HepG2 (cell line): Measurements from ENCODE around the gene SENP5. TPM values are rescaled to one million over a fixed set of nuclear protein-coding genes. Genes with fewer than 3 reads are reported as not detected.
A peak's percentile ranks its signal among the peaks of the same experiment; 100 is the strongest.

Experiments
- ATAC-seq: fragments of 200-7000 bp; cut with Tn5 transposase; 3 replicates; pipeline ENCODE4 v1.9.1; 2020; ENCODE audit warnings: mild to moderate bottlenecking, moderate library complexity
- BruUV-seq: library from RNA; stranded (reverse); fragments of 400-500 nt; replicated peaks from 2 replicates; lab custom pipeline; 2021; lab: Mats Ljungman, UMichigan
- CTCF ChIA-PET: fragments of 300-600 bp; formaldehyde crosslinking; extraction: SDS; loops from one replicate; lab custom pipeline; 2021; ENCODE audit warnings: low total read pairs, inconsistent platforms, low intra/inter-chr PET ratio; lab: Yijun Ruan, JAX
- POLR2A ChIA-PET: fragments of 350-600 bp; sonication (Branson Sonifier 250); formaldehyde crosslinking; loops from one replicate; lab custom pipeline; 2020; ENCODE audit warnings: antibody characterized with exemption, inconsistent platforms; lab: Yijun Ruan, JAX
- DNase-seq: peaks from one replicate; pipeline ENCODE4 v3.0.0-alpha.2; 2015; ENCODE audit warnings: low spot score
- FAIRE-seq: peaks from 3 replicates; lab custom pipeline; 2011; peaks lifted over from hg19 to GRCh38; lab: Jason Lieb, UNC
- H2AFZ ChIP-seq: one replicate; pipeline ENCODE4 v1.6.1; 2011; ENCODE audit warnings: low read length, inconsistent platforms
- H3K27ac ChIP-seq: fragments of 300-600 bp; 3 replicates; pipeline ENCODE4 v1.8.0; 2011; ENCODE audit warnings: mixed run types, mild to moderate bottlenecking, mixed read lengths, low read length, inconsistent platforms; ENCODE audit not compliant: insufficient read depth; ENCODE audit errors: extremely low read length
- H3K27me3 ChIP-seq, 2 experiments: fragments of 200-600 bp in 1 of 2; 2 replicates in 1 of 2; 3 replicates in 1 of 2; pipeline versions ENCODE4 v1.6.0 to v1.8.0; 2011; ENCODE audit warnings: low read length in 2 of 2, mild to moderate bottlenecking in 2 of 2, moderate library complexity in 2 of 2, inconsistent platforms in 1 of 2; ENCODE audit not compliant: insufficient read depth in 2 of 2, control insufficient read depth in 1 of 2
- H3K36me3 ChIP-seq, 2 experiments: fragments of 200-600 bp in 1 of 2; replicated peaks in 1 of 2; 2 replicates in 1 of 2; 3 replicates in 1 of 2; pipeline versions ENCODE4 v1.5.1 to v1.8.0; 2011; ENCODE audit warnings: low read length in 2 of 2, inconsistent platforms in 1 of 2; ENCODE audit not compliant: insufficient read depth in 2 of 2, control insufficient read depth in 1 of 2
- H3K4me1 ChIP-seq: 2 replicates; pipeline ENCODE4 v1.5.1; 2012; ENCODE audit warnings: low read length, inconsistent platforms; ENCODE audit not compliant: insufficient read depth
- H3K4me2 ChIP-seq: 2 replicates; pipeline ENCODE4 v1.6.0; 2011; ENCODE audit warnings: low read depth, low read length, inconsistent platforms
- H3K4me3 ChIP-seq, 3 experiments: fragments of 200-600 bp in 1 of 3; sonication (generic), shearing (Covaris generic) in 1 of 3; replicated peaks in 1 of 3; 2 replicates each; pipeline ENCODE4 v1.5.1; 2011 to 2016; ENCODE audit warnings: low read length in 3 of 3, inconsistent platforms in 2 of 3, low read depth in 2 of 3, mild to moderate bottlenecking in 2 of 3, control low read depth in 1 of 3, mixed read lengths in 1 of 3; ENCODE audit not compliant: insufficient read depth in 1 of 3
- H3K79me2 ChIP-seq: one replicate; pipeline ENCODE4 v1.6.1; 2011; ENCODE audit warnings: low read length, inconsistent platforms; ENCODE audit not compliant: insufficient read depth
- H3K9ac ChIP-seq: 2 replicates; pipeline ENCODE4 v1.6.0; 2011; ENCODE audit warnings: mild to moderate bottlenecking, low read depth, low read length, inconsistent platforms; ENCODE audit not compliant: insufficient read depth
- H3K9me3 ChIP-seq: 2 replicates; pipeline ENCODE4 v1.5.1; 2012; ENCODE audit warnings: mild to moderate bottlenecking, low read length
- H4K20me1 ChIP-seq: 2 replicates; pipeline ENCODE4 v1.6.0; 2011; ENCODE audit warnings: inconsistent platforms, mild to moderate bottlenecking, low read length, moderate library complexity; ENCODE audit not compliant: insufficient read depth
- BRCA1 ChIP-seq: sonication (generic); formaldehyde crosslinking; IDR thresholded peaks from 2 replicates; pipeline ENCODE4 v1.4.0; 2020; ENCODE audit warnings: missing genetic modification reagents
- DPF2 ChIP-seq: sonication (generic); formaldehyde crosslinking; IDR thresholded peaks from 2 replicates; pipeline ENCODE4 v1.4.0; 2020; ENCODE audit warnings: mild to moderate bottlenecking, low read depth, missing genetic modification reagents, borderline replicate concordance
- HMG20A ChIP-seq: IDR thresholded peaks from 2 replicates; pipeline ENCODE4 v1.6.1; 2016; ENCODE audit warnings: borderline replicate concordance
- POLR2G ChIP-seq: fragments of 200-400 bp; formaldehyde crosslinking; IDR thresholded peaks from 2 replicates; pipeline ENCODE4 v1.6.1; 2018; ENCODE audit warnings: mild to moderate bottlenecking, low read depth, low read length, moderate library complexity
- RBFOX2 ChIP-seq: fragments of 200-400 bp; formaldehyde crosslinking; IDR thresholded peaks from 2 replicates; pipeline ENCODE4 v1.6.1; 2017; ENCODE audit warnings: low read depth, mild to moderate bottlenecking, low read length
- SOX13 ChIP-seq, 3 experiments: fragments of 450-650 bp in 1 of 3; sonication (generic) in 1 of 3; formaldehyde crosslinking in 1 of 3; IDR thresholded peaks in 2 of 3; conservative IDR thresholded peaks in 1 of 3; 2 replicates each; pipeline versions ENCODE4 v1.5.0 to v1.6.1; 2016 to 2020; ENCODE audit warnings: antibody characterized with exemption in 1 of 3, mild to moderate bottlenecking in 1 of 3, missing compliant biosample characterization in 1 of 3, missing genetic modification reagents in 1 of 3, moderate library complexity in 1 of 3
- TBX2 ChIP-seq: sonication (generic); formaldehyde crosslinking; IDR thresholded peaks from 2 replicates; pipeline ENCODE4 v1.5.0; 2020; ENCODE audit warnings: missing genetic modification reagents, mild to moderate bottlenecking, borderline replicate concordance
- TCF7 ChIP-seq: sonication (generic); IDR thresholded peaks from 2 replicates; pipeline ENCODE4 v1.6.1; 2016; ENCODE audit warnings: antibody characterized with exemption, low read depth
- YEATS4 ChIP-seq: sonication (generic); formaldehyde crosslinking; IDR thresholded peaks from 2 replicates; pipeline ENCODE4 v1.4.0; 2020; ENCODE audit warnings: missing genetic modification reagents, borderline replicate concordance
- ZNF232 ChIP-seq: sonication (generic); formaldehyde crosslinking; IDR thresholded peaks from 2 replicates; pipeline ENCODE4 v1.4.0; 2020; ENCODE audit warnings: missing genetic modification reagents, borderline replicate concordance
- ZNF33A ChIP-seq: sonication (generic); formaldehyde crosslinking; IDR thresholded peaks from 2 replicates; pipeline ENCODE4 v1.5.1; 2020; ENCODE audit warnings: missing genetic modification reagents, mild to moderate bottlenecking, moderate library complexity, borderline replicate concordance
- WGBS: methylation state at CpG from one replicate; pipeline ENCODE4 v1.1.6; 2017; ENCODE audit warnings: low lambda C conversion rate; 5-methylcytosine and 5-hydroxymethylcytosine counted together
- in situ Hi-C: cut with HindIII; loops from 2 replicates; pipeline ENCODE4 v1.10.0; 2017; ENCODE audit warnings: low pct_unique_long_range_greater_than_20kb; ENCODE audit not compliant: extremely low pct_ligation_motif_present
- intact Hi-C: fragments of 100-400 bp; cut with micrococcal nuclease; formaldehyde crosslinking; loops from one replicate; pipeline ENCODE4 v1.10.0; 2022; ENCODE audit not compliant: unreplicated experiment
- polyA plus RNA-seq, 8 experiments: library from polyadenylated mRNA; depleted of rRNA in 3 of 8; stranded (reverse) in 7 of 8; unstranded in 1 of 8; fragments of >200 nt; fragmentation: Illumina TruSeq in 4 of 8; extraction: Trizol in 4 of 8; gene quantifications; 2 replicates each; pipeline versions ENCODE4 v1.2.1 to v1.2.3, GENCODE V29; 2011 to 2016; ENCODE audit warnings: low read depth in 4 of 8, missing spikeins in 1 of 8, mixed read lengths in 1 of 8; ENCODE audit not compliant: insufficient read depth in 1 of 8
- total RNA-seq, 5 experiments: library from RNA; depleted of rRNA; stranded (reverse); fragments of >200 nt; fragmentation: Illumina TruSeq; extraction: Trizol; gene quantifications; 2 replicates each; pipeline ENCODE4 v1.2.3, GENCODE V29; 2016; ENCODE audit warnings: low read depth in 1 of 5
- TF ChIP-seq, protein P1 (sequence below): IDR thresholded peaks from 2 replicates; pipeline ENCODE4 v1.4.0; 2020; ENCODE audit warnings: mild to moderate bottlenecking, missing genetic modification reagents

The SENP5 gene
- total and polyA plus RNA-seq, 2 of the 13 experiments (the other 11 are each of a cell fraction or from before 2014, with no cell fraction given), result 17.6 to 30.9 TPM

GRCh38 chr3:196951371-196951770 lies 83.7 kb downstream of the SENP5 start:
- Histone ChIP-seq H3K36me3 (peaks cover 0 to 3% of the 10 kb centered on the region in 2 experiments; a peak in 1 of 5 replicates), H3K4me2 (0 out of 2 replicates have a peak overlapping the region, but pooled peaks have one; percentile 9), H4K20me1 (no peaks in the 10 kb centered on the region), H3K4me1 (peaks cover 68% of the 10 kb centered on the region), H2AFZ (no peak overlapping the region), H3K27me3 (no peaks in the 10 kb centered on the region), H3K9me3 (no peaks in the 10 kb centered on the region), H3K9ac (no peak overlapping the region), H3K4me3 (no peak overlapping the region), H3K27ac (peak overlapping the region; percentile 38), H3K79me2 (no peaks in the 10 kb centered on the region)
- in situ Hi-C loops (no loop called here), intact Hi-C loops (no loop called here)
- WGBS, result 64% methylated on average over 2 of the region's 3 CpGs
- ChIA-PET CTCF (no interaction called here), POLR2A (interaction anchor here (1.6 kb wide), 1 partner anchor 9 kb away, joined by 7 read pairs; the partner anchor contains the start of gene NCBP2)
- DNase-seq (peak; percentile 56), ATAC-seq (no peak), FAIRE-seq (no peak)
- TF ChIP-seq HMG20A (CRISPR knock-in tag), result peak; percentile 47; the same call in 1 of the 2 replicates
- TF ChIP-seq TCF7, result 0 out of 2 replicates have a peak, but pooled peaks have one; percentile 12
- TF ChIP-seq BRCA1 (CRISPR knock-in tag), result no peak
- TF ChIP-seq ZNF232 (CRISPR knock-in tag), result 0 out of 2 replicates have a peak, but pooled peaks have one; percentile 31
- peak; percentile 45; the same call in 1 of the 2 replicates for TF ChIP-seq RBFOX2
- TF ChIP-seq ZNF33A (CRISPR knock-in tag), result no peak
- TF ChIP-seq TBX2 (CRISPR knock-in tag), result peak; percentile 32
- TF ChIP-seq YEATS4, result no peak
- TF ChIP-seq SOX13 (IDR thresholded peaks at IDR 0.05), result no peak
- peak in 1 of 2 experiments; percentile 38; a peak in 1 of 4 replicates for TF ChIP-seq SOX13 (CRISPR knock-in tag; conservative IDR thresholded peaks at IDR 0.05 in 1 of 2, IDR thresholded peaks at IDR 0.05 in 1 of 2)
- TF ChIP-seq, protein P1, sequence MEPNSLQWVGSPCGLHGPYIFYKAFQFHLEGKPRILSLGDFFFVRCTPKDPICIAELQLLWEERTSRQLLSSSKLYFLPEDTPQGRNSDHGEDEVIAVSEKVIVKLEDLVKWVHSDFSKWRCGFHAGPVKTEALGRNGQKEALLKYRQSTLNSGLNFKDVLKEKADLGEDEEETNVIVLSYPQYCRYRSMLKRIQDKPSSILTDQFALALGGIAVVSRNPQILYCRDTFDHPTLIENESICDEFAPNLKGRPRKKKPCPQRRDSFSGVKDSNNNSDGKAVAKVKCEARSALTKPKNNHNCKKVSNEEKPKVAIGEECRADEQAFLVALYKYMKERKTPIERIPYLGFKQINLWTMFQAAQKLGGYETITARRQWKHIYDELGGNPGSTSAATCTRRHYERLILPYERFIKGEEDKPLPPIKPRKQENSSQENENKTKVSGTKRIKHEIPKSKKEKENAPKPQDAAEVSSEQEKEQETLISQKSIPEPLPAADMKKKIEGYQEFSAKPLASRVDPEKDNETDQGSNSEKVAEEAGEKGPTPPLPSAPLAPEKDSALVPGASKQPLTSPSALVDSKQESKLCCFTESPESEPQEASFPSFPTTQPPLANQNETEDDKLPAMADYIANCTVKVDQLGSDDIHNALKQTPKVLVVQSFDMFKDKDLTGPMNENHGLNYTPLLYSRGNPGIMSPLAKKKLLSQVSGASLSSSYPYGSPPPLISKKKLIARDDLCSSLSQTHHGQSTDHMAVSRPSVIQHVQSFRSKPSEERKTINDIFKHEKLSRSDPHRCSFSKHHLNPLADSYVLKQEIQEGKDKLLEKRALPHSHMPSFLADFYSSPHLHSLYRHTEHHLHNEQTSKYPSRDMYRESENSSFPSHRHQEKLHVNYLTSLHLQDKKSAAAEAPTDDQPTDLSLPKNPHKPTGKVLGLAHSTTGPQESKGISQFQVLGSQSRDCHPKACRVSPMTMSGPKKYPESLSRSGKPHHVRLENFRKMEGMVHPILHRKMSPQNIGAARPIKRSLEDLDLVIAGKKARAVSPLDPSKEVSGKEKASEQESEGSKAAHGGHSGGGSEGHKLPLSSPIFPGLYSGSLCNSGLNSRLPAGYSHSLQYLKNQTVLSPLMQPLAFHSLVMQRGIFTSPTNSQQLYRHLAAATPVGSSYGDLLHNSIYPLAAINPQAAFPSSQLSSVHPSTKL (CRISPR knock-in tag), result peak; percentile 23; the same call in 1 of the 2 replicates
- no peak for TF ChIP-seq DPF2
- 0 out of 2 replicates have a peak, but pooled peaks have one; percentile 31 for TF ChIP-seq POLR2G
- BruUV-seq, result no TSS peak
